Left ventricle myocardium inferior (tissue), 1 donor: ENCODE data around the gene PRR36. TPM values are rescaled to one million over a fixed set of nuclear protein-coding genes. Genes with fewer than 3 reads are reported as not detected.

ENCODE experiments used
- DNase-seq: peaks from one replicate; pipeline ENCODE4 v3.0.0-alpha.2; 2020
- H3K27ac ChIP-seq: fragments of 200-600 bp; replicated peaks from 2 replicates; pipeline ENCODE4 v1.8.0; 2021
- H3K27me3 ChIP-seq: fragments of 200-600 bp; 2 replicates; pipeline ENCODE4 v1.8.0; 2021; ENCODE audit warnings: low read depth
- H3K36me3 ChIP-seq: fragments of 200-600 bp; 2 replicates; pipeline ENCODE4 v1.8.0; 2021
- H3K4me1 ChIP-seq: fragments of 200-600 bp; 2 replicates; pipeline ENCODE4 v1.8.0; 2021
- H3K4me3 ChIP-seq: fragments of 200-600 bp; 2 replicates; pipeline ENCODE4 v1.8.0; 2021; ENCODE audit warnings: mild to moderate bottlenecking, moderate library complexity
- H3K9me3 ChIP-seq: fragments of 200-600 bp; replicated peaks from 2 replicates; pipeline ENCODE4 v1.8.0; 2021
- intact Hi-C: fragments of 100-400 bp; cut with micrococcal nuclease; formaldehyde crosslinking; loops from one replicate; pipeline ENCODE4 v1.11.0; 2022
- total RNA-seq: library from RNA; stranded (reverse); fragmentation: NEBNext Ultra II Directional; extraction: Animal tissue kit (Norgen Biotek cat#: 25700); gene quantifications from one replicate; pipeline ENCODE4 v1.2.1, GENCODE V29; 2021
- TF ChIP-seq, protein P1 (sequence below): fragments of 200-600 bp; IDR thresholded peaks from 2 replicates; pipeline ENCODE4 v1.8.0; 2021; ENCODE audit warnings: antibody characterized with exemption, mild to moderate bottlenecking, borderline replicate concordance
- donor health status: DM: no; HTN: yes; CAD: no; lungs with severe emphysema.

PRR36 gene
- total RNA-seq, 1 donor from 2014 or later = not detected

DNA sequence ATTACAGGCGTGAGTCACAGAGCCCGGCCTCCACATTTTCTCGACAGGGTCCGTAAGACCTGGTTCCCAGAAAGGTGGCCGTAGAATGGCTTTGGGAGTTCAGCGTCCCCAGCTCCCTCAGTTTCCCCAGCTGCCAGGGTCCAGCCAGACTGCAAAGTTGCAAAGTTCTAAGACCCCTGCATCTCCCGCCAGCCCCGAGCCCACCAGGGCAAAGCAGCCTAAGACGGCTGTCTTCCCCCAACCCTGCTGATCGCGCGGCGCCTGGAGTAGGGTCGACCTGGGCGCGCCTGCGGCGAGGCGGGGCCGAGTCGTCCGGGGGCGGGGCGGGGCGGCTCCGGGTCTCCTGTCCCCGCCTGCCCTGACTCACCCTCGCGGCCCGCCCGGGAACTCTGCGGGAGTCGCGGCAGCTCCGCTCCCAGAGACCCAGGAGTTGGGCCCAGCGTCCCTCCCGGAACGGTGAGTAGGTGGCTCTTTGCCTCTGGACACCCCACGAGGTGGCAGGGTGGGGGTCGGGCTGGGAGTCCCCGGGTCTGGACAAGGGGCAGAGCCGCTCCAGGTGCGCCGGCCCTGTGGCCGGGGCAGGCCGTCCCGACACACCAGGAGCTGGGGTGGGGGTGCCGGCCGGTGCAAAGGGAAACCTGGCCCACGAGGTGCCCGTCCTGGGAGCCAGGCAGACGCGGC is 14.1 kb upstream of the PRR36 start, which contains the start of gene LRRC8E:
Gene LRRC8E (plus strand): TSS at position 366 of the 681 bp plus-strand sequence. CDS start 7,094 bp downstream, outside the sequence.
- H3K9me3 ChIP-seq = no peaks in the 10 kb centered on the region
- DNase-seq = no peak
- peak within 1 kb of the TSS; percentile 65 for H3K4me3 ChIP-seq
- TF ChIP-seq, protein P1, sequence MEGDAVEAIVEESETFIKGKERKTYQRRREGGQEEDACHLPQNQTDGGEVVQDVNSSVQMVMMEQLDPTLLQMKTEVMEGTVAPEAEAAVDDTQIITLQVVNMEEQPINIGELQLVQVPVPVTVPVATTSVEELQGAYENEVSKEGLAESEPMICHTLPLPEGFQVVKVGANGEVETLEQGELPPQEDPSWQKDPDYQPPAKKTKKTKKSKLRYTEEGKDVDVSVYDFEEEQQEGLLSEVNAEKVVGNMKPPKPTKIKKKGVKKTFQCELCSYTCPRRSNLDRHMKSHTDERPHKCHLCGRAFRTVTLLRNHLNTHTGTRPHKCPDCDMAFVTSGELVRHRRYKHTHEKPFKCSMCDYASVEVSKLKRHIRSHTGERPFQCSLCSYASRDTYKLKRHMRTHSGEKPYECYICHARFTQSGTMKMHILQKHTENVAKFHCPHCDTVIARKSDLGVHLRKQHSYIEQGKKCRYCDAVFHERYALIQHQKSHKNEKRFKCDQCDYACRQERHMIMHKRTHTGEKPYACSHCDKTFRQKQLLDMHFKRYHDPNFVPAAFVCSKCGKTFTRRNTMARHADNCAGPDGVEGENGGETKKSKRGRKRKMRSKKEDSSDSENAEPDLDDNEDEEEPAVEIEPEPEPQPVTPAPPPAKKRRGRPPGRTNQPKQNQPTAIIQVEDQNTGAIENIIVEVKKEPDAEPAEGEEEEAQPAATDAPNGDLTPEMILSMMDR = no peak
- H3K36me3 ChIP-seq = no peaks in the 10 kb centered on the region
- H3K4me1 ChIP-seq = peaks cover 8% of the 10 kb centered on the region
- H3K27me3 ChIP-seq = peaks cover 51% of the 10 kb centered on the region
- no peak within 1 kb of the TSS for H3K27ac ChIP-seq
- intact Hi-C loops = no loop called here

DNA sequence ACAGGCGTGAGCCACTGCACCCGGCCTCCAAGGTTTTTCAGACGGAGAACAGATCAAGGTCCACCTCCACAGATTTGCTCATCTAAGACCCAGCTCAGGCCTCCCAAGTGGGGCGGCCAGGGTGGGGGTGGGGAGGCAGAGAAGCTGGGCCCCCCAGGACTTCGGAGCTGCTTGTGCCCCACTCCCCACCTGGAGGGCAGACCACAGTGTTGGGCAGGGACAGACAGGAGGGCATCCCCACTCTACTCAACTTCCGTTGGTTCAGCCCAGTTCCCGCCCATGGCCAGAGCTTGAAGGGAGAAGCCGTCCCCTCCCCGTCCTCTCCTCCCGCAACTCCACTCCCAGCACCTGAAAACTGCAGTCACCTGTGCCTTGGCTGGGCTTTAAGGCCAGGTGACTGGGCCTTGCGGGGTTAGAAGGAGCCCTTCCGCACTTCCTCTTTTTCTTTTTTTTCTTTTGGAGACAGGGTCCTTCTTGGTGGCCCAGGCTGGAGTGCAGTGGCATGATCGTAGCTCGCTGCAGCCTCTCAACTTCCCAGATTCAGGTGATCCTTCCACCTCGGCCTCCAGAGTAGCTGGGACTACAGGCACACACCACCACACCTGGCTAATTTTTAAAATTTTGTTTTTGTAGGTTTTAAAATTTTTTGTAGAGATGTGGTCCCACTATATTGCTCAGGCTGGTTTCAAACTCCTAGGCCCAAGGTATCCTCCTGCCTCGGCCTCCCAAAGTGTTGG is 13.4 kb upstream of the PRR36 start:
- no peak overlapping the region for H3K27ac ChIP-seq
- no peaks in the 10 kb centered on the region for H3K9me3 ChIP-seq
- H3K4me3 ChIP-seq = peak overlapping the region; percentile 65
- intact Hi-C loops = no loop called here
- TF ChIP-seq, protein P1 = no peak
- H3K36me3 ChIP-seq = no peaks in the 10 kb centered on the region
- H3K4me1 ChIP-seq = peaks cover 8% of the 10 kb centered on the region
- DNase-seq = no peak
- H3K27me3 ChIP-seq = peaks cover 44% of the 10 kb centered on the region

DNA sequence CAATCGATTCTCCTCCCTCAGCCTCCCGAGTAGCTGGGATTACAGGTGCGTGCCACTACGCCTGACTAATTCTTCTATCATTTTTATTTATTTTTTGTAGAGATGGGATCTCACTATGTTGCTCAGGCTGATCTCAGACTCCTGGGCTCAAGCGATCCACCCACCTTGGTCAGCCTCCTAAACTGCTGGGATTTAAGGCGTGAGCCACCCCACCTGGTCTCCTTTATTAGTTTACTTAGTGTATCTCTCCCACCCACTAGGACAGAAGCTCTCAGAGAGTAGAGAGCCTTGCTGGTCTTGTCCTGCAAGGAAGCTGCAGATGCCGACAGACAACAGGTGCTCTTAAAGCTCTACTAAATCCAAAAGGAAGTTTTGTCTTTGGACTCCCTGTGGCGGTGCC is 11.6 kb upstream of the PRR36 start:
- H3K9me3 ChIP-seq = peaks cover 3% of the 10 kb centered on the region
- H3K27me3 ChIP-seq = peaks cover 36% of the 10 kb centered on the region
- no peak for DNase-seq
- no peak overlapping the region for H3K27ac ChIP-seq
- H3K4me1 ChIP-seq = peaks cover 8% of the 10 kb centered on the region
- TF ChIP-seq, protein P1 = no peak
- no peak overlapping the region for H3K4me3 ChIP-seq
- H3K36me3 ChIP-seq = no peaks in the 10 kb centered on the region
- intact Hi-C loops = no loop called here

DNA sequence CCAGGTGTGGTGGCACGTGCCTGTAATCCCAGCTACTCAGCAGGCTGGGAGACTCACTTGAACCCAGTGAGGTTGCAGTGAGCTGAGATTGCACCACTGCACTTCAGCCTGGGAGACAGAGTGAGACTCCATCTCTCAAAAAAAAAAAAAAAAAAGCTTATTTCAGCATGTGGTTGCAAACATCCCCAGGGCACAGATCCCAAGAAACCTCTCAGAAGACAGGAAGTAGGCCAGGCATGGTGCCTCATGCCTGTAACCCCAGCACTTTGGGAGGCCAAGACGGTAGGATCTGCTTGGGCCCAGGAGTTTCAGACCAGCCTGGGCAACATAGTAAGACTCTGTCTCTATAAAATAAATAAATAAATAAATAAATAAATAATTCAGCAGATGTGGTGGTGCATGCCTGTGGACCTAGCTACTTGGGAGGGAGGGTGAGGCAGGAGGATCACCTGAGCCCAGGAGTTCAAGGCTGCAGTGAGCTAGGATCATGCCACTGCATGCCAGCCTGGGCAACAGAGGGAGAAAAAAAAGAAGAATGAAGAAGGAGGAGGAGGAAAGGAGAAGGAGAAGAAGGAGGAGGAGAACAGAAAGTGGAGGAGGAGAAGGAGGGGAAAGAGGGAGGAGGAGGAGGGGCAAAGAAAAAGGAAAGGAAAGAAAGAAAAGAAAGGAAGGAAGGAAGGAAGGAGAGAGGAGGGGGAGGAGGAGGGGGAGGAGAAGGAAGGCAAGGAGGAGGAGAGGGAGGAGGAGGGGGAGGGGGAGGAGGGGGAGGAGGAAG is 9.8 kb upstream of the PRR36 start:
- peaks cover 3% of the 10 kb centered on the region for H3K9me3 ChIP-seq
- peaks cover 24% of the 10 kb centered on the region for H3K27me3 ChIP-seq
- H3K36me3 ChIP-seq = no peaks in the 10 kb centered on the region
- H3K27ac ChIP-seq = no peak overlapping the region
- H3K4me1 ChIP-seq = peaks cover 8% of the 10 kb centered on the region
- TF ChIP-seq, protein P1 = no peak
- H3K4me3 ChIP-seq = no peak overlapping the region
- intact Hi-C loops = no loop called here
- DNase-seq = no peak

DNA sequence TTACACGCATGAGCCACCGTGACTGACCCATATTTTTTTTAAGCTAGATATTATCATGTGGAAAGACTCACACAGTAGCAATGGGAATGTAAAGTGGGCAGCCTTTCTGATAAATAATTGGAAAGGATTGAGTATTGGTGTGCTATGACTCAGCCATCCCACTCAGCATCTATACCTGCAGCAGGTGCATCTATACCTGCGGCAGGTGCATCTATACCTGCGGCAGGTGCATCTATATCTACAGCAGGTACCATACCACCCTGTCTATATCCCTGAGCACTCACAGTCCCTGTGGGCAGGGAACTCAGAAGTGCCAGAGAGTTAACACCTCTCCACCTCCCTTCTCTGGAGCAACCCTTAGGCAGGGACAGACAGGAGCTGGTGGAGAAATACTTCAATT is 8.9 kb upstream of the PRR36 start:
- DNase-seq = no peak
- Histone ChIP-seq H3K27me3 (peaks cover 16% of the 10 kb centered on the region), H3K4me3 (no peak overlapping the region), H3K36me3 (no peaks in the 10 kb centered on the region), H3K27ac (no peak overlapping the region), H3K4me1 (peaks cover 1% of the 10 kb centered on the region), H3K9me3 (peaks cover 3% of the 10 kb centered on the region)
- TF ChIP-seq, protein P1 = no peak
- intact Hi-C loops = no loop called here
